ENCODE data around the gene PLEKHA6.

The PLEKHA6 gene

GRCh38 chr1:204307334-204307883 is 52.3 kb downstream of the PLEKHA6 start:
- DNase-seq, result no peak

DNA sequence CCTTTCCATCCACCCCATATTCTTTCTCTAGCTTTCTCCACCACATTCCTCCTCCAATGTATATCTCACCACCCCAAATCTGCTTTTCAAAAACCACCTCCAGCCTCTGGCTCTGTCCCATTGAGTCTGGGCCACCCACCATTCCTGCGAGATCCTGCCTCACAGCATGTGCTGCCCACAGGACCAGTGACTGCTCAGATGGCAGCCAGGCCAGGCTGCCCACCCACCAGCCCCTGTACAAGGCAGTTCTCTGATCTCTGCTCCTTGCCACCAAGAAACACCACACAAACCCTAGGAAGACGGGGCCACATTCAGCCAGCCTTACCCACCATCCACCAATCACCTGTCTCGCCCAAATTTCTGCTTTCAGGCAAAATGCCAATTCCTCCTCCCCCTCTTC is 53.7 kb downstream of the PLEKHA6 start:
- no peak for DNase-seq

DNA sequence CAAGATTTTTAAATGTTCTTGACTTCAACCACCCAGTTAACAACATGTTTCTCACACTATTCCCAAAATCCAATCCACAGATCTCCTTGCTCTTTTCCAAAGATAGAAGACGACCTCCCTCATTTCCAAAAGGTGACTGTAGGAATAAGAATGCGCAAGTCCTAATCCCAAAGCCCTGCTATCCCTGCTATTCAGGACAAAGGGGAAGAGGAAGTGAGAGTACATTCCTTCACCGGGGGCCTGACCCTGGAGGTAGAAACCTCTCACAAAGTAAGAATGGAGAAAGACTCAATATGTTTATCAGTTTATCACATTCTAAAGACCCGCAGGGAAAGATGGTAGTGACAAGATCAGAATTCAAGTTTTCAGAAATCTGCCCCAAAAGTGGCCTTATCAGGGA is 55.7 kb downstream of the PLEKHA6 start:
- DNase-seq, result peak; percentile 37

GRCh38 chr1:204302769-204303168 is 57.0 kb downstream of the PLEKHA6 start:
- no peak for DNase-seq

- DNase-seq, result no peak
Measured at GRCh38 chr1:204301171-204301957, 58.4 kb downstream of the PLEKHA6 start.

DNA sequence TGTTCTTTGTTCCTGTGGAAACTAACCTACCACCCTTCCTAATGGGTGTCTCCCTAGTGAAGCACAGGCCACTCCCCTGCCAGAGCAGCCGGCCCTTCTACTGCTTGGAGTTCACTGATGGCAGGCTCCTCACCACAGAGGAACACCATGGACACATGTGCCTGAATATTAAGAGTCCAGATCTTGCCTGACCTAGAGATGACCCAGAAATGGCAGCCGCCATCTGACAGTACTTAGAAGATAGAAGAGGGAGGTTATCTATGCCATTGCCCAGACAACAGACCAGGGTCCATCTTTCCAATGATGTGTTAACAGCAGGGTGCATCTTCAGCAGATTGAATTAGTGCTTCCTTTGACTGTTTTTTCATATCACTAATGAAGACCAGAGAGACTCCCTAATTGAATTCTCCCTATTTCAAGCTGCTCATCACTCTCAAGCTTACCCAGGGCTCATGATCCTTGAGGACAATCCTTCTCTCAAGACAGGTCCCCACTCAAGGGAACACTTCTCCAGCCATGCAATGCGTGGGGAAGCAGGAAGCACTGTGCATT is 59.8 kb downstream of the PLEKHA6 start:
- DNase-seq, result no peak

DNA sequence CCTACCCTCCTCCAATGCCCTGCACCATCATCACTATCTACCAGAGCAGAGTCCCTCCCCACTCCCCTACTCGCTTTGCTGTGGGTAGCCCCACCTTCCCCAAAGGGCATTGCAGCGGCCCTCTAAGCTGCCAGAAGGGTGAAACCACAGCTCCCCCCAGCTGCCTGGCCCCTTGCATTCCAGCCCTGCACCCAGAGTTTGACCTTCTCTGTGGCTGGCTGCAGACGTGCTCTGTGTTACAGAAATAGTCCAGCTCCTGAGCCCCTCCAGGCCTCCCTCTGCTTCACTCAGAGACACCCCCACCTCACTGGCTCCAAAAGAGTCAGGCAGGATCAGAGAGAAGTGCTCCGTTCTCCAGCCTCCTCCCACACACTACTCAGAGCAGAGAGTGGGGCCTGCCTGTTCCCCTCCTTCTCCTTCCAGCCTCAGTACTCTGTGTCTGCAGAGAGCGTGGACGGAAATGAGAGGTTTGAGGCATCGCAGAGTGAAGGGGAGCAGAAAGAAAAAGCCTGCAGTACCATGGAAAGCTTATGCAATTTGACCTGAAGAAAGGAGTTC is 63.2 kb downstream of the PLEKHA6 start:
- DNase-seq, result peak; percentile 70

GRCh38 chr1:204295671-204296070 is 64.1 kb downstream of the PLEKHA6 start:
- DNase-seq, result no peak

DNA sequence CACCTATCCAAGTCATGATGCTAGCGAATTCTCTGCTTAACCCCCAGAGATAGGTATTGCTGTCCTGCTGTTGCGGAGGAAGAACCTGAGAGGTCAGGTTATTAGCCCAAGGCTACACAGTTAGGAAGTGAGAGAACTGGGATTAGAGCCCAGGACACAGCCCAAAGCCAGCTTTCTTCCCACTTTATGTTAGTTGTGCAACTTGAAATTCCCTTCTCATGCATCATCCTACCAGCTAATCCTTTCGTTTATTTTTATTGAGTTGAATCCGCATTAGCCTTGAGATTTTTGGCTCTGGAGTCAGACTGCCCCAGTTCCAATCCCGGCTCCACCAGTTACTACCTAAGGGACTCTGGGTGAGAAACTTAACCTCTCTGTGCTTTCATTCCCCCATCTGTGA is 65.4 kb downstream of the PLEKHA6 start:
- DNase-seq, result peak; percentile 89

DNA sequence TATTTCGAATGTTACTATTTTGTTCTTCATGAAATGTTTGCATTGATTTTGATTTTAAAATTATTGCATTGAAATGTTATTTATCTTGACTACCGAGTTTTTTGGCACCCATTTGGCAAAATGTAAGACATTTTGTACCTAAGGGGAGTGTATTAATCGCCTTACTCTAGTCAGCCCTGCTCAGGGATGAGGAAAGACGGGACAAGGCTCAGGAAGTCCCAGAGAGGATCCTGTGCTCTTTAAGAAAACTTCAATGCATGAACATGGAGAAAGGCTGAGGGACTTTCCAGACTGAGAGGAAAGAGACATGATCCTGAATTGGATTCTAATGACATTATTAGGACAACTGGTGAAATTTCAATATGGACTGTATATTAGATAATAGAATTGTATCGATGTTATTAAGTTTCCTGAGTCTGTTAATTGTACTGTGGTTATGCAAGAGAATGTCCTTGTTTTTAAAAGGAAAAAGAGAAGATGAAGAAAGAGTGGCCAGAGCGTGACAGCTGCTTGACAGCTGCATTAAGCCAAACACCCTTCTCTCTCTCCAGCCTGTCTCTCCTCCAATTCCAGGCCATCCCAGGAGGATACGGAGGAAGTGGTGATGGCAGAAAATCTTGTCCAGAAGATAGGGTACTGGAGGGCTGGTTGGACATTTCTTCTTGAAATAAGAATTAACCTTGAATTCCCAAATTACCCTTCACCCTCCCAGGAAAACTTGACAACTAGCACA is 66.0 kb downstream of the PLEKHA6 start:
- peak; percentile 43 for DNase-seq

GRCh38 chr1:204292740-204293139 is 67.0 kb downstream of the PLEKHA6 start:
- no peak for DNase-seq

DNA sequence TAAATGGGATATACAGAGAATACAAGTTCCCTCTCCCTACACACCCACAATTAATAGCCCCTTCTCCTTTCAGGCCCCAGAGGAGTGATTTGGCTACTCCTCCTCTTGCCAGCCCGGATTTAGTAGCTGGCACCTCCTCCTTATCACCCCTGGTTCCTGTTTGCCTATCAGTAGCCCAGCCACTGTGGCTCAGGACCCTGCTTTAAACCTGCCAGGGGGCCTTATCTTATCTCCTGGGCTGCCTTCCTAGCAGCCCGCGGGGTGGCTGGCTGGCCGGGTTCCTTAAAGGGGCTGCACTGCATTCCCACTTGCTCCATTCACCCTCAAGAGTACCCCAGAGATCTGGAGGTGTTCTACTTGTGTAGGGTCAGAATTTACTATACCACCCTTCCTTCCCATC is 70.4 kb downstream of the PLEKHA6 start:
- no peak for DNase-seq

DNA sequence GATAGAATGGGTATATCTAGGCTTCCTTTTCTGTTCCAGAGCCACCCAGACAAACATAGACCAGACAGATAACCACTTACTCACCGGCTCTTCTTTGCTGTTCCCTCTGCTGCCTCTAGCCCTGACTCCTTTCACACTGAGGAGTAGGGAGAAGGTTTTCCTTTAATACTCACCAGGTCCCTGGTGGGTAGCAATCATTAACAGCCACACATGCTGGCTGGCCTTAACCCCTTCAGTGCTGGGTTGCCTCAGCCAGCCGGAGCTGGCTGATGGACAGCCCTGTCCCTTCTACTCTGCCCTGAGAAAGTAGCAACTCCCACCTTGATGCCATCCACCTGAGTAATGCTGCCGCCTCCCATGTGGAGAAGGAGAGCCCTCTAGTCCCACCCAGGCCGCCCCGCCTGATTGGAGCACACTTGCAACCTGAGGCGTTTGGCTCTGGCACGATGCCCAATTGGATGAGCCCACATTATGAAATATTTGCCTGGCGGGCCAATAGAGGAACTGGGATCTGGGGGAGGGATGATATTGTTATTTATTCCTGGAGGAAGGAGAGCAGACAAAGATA is 71.6 kb downstream of the PLEKHA6 start:
- DNase-seq, result no peak

DNA sequence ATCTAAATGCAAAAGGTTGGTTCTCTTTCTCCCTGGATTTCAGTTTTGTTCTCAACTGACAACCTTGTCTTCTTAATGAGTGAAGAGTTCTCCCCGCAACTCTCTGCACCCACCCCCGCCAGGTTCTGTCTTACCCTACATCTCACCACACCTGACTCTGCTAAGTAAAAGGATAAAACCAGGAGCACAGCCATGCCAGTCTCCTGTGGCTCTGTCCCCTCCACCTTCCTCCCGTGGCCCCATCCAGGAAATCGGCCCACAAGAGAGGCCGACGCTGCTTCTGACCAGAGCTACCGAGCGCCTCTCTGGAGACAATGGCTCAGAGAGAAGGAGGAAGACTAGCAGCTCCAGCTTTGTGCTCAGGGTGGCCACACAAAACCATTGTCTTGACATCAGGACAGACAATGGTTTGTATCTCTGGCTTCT is 72.2 kb downstream of the PLEKHA6 start:
- DNase-seq, result no peak

DNA sequence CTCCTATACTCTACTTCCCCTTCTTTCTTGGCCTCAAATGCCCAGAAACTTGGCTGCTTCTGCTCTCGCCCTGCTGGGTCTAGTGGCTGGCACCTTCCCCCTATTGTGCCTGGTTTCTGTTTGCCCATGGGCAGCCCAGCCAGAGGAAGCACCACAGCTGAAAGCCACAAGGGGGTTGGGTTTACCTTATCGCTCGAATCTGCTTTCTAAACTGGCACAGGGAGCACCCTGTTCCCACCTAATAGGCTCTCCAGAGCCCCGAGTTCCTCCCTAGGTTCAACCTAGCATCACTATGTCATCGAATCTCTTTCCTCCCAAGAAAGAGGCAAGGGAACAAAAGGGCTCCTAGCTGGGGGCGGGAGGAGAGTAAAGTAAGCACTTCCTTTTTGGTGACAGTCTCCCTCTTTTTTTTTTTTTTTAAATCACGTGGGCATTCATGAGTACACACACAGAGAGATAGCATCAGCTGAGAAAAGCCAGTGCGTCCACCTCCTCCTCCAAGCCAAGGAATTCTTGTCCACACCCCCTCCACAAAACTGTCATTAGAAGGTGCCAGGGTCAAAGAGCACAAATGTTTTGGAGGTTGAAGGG is 72.8 kb downstream of the PLEKHA6 start:
- DNase-seq, result no peak

GRCh38 chr1:204286315-204286714 is 73.4 kb downstream of the PLEKHA6 start:
- no peak for DNase-seq

- no peak for DNase-seq
Measured at GRCh38 chr1:204285436-204286305, 74.1 kb downstream of the PLEKHA6 start.

DNA sequence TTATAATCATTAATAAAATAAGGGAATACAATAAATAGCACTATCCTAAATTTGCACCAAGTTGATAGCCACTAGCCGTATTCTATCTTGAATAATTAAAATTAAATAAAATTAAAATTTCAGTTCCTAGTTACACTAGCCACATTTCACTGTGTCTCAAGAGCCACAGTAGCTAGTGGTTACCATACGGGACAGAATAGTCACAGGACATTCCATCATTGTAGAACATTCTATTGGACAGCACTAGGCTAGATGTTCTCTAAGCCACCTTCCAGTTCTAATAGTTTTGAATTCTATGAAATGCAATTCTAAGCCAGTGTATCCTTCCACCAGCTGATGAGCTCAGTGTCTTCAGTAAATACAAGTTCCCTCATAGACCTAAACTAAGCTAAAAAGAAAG is 74.8 kb downstream of the PLEKHA6 start:
- DNase-seq, result no peak

GRCh38 chr1:204283711-204284651 is 75.7 kb downstream of the PLEKHA6 start:
- no peak for DNase-seq

DNA sequence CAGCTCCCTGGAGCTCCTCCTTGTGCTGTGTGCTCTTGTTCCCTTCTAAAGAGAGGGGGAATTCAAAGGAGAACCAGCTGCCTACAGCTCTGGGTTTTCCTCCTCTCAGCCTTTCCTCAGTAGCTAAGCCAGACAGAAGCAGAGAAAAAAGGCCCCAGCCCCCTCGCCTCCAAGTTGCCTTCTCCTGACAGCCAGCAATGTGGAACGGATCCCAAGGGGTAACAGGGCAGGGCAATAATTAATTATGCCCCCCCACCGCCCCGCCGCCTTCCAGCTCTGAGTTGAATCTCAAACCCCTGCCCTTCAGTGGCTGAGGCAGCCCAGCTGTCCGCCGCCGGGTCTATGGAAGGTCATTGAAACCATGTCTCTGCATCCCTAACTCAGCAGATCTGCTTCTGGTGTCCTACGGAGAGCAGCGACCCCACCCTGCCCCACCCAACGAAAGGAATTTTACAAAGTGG is 76.9 kb downstream of the PLEKHA6 start:
- no peak for DNase-seq

Measured in fibroblast of skin of back (primary cell).